Endothelial cell of hepatic sinusoid (primary cell): ENCODE measurements around the gene NEK3.
"Not testable (repeated sequence)": the region's sequence is repeated elsewhere in the genome, so short reads cannot be mapped to it uniquely, and the experiment has no call there.

Source experiments
- in situ Hi-C: cut with HindIII; loops from 2 replicates; pipeline ENCODE4 v1.10.0; 2017; ENCODE audit warnings: low sequenced_read_pairs

The NEK3 gene, protein sequence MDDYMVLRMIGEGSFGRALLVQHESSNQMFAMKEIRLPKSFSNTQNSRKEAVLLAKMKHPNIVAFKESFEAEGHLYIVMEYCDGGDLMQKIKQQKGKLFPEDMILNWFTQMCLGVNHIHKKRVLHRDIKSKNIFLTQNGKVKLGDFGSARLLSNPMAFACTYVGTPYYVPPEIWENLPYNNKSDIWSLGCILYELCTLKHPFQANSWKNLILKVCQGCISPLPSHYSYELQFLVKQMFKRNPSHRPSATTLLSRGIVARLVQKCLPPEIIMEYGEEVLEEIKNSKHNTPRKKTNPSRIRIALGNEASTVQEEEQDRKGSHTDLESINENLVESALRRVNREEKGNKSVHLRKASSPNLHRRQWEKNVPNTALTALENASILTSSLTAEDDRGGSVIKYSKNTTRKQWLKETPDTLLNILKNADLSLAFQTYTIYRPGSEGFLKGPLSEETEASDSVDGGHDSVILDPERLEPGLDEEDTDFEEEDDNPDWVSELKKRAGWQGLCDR

DNA sequence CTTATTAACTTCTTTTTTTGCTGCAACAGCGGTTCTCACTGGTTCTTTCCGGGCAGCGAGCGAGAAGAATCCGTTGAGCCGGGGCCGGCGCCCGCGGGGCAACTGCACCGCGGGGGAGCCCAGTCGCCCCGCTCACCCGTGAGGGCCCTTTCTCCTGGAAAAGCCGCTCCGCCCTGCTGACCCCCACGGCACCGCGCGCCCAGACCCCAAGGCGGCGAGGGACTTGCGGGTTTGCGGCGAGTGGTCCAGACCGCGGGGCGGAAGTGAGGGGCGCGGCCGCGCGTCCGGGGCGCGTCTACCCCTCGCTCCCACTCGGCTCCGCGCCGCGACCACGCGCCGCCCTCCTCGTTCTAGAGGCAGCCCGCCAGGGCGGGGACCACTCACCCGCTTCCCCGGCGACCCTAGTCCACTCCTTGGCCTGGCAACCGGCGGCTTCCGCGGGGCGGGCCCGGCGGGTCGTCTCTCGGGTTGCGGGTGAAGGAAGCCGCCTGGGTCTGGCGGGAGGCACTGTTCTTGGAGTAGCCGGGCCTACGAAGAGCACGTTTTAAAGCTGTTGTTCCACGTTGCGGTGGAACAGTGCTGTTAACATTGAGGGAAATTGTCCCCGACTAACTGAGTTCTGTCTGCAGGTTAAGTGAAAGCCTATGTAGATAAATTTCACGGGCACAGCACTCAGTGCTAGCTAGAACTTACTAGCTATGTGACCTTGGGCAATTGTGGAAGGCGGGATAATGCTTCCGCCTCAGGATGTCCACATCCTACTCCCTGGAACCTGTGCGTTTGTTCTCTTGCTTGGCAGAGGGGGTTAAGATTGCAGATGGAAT is at the start of gene NEK3:
TSS of gene NEK3 (minus strand) at position 439 of the 824 bp plus-strand sequence. CDS start 3,406 bp downstream, outside the sequence.
- in situ Hi-C loops, result no loop called here

DNA sequence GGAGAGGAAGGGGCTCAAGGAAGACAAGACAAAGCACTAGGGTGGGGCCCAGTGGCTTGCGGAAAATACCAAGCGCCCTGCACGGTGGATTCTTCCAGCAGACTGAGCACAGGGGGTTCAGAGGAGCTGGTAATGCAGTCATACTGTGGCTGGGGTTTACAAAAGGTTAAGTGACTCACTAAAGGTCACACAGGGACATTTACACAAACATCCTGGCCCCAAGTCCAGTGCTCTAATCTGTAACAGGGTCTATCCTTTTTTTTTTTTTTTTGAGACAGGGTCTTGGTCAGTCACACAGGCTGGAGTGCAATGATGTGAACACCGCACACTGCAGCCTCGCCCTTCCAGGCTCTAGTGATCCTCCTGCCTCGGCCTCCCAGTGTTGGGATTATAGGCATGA is 49.0 kb upstream of the NEK3 start:
- in situ Hi-C loops, result not testable (repeated sequence)

DNA sequence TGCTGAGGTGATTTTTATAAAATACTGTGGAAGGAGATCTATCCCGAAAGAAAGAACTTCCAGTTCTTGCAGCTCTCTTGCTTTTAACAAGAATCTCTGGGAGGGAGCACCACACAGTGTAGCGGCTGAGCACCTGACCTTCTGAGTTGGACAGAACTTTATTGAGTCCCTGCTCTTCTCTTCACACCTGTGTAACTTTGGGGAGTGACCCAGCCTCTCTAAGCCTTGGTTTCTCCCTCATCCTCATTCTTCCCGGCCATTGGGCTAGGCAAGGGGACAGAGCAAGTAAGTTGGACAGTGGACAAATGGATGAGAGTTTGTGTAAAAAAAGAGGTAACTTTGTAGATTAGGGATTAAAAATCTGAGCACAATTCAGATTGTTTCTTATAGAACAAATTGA is 48.5 kb upstream of the NEK3 start:
- in situ Hi-C loops, result not testable (repeated sequence)

DNA sequence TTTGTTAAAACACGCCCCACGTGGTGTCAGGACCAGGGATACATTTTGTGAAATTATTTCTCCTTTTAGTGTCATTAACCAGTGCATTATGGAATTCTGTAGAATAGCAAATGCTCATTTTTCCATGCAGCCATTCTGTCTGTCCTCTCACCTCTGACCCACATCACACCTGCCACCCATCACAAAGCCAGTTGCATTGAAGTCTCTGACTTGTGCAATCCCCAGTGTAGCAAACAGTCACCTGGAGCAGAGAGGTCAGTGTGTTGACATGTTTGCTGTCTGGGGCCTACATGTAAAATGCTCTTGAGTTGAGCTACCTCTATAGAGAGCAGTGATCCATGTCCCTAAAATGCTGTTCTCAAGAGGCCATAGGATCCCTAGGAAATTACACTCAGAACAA is 47.9 kb upstream of the NEK3 start:
- in situ Hi-C loops, result not testable (repeated sequence)

DNA sequence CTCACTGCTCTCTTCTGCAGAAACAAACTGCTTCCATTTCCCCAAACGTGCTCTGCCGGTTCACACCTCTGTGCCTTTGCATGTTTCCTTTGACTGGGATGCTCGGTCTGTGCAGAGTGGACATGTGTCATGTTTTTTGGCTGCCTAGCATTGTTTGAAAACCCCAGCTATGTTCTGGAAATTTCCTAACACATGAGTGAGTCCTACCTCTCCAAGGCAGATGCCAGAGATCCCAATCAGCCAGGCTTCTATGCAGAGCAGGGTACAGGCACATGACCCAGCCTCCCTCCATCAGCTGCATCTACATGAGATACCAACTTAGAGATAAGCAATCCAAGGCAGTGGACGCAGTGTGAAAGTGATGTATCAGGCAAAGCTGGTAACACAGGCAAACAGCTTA is 45.1 kb upstream of the NEK3 start:
- in situ Hi-C loops, result not testable (repeated sequence)

DNA sequence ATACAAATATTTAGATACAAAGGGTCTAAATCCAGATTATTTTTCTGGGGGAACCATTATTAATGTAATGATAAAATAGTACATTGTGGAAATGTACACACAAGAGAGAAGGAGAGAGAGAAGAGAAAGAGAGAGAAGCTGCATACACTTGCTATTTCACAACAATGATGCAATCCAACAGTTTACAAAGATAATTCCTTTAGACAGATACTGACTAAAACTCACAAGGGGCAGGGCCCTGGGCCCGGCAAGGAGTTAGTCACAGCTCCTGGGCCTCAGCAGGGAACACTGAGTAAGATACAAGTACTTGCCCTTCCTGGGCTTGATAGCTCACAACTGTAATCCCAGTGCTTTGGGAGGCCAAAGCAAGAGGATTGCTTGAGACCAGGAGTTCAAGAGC is 44.5 kb upstream of the NEK3 start:
- in situ Hi-C loops, result not testable (repeated sequence)

DNA sequence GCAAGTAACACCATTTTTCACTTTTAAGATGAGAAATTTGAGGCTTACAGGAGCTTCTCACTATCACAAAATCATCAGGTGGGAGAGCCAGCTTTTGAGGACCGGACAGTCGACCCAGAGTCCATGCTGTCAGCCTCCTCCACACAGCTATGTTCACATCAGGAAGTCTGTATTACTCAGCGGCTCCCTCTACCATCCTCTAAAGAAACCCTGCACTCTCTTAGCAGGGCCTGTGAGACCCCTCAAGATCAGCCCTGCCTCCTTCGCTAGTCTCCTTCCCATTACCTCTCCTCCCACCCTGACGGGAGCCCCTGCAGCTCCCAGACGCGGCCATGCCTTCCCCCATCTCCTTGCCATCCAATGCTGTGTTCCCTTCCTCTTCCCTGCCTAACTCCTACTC is 43.1 kb upstream of the NEK3 start:
- in situ Hi-C loops, result not testable (repeated sequence)

DNA sequence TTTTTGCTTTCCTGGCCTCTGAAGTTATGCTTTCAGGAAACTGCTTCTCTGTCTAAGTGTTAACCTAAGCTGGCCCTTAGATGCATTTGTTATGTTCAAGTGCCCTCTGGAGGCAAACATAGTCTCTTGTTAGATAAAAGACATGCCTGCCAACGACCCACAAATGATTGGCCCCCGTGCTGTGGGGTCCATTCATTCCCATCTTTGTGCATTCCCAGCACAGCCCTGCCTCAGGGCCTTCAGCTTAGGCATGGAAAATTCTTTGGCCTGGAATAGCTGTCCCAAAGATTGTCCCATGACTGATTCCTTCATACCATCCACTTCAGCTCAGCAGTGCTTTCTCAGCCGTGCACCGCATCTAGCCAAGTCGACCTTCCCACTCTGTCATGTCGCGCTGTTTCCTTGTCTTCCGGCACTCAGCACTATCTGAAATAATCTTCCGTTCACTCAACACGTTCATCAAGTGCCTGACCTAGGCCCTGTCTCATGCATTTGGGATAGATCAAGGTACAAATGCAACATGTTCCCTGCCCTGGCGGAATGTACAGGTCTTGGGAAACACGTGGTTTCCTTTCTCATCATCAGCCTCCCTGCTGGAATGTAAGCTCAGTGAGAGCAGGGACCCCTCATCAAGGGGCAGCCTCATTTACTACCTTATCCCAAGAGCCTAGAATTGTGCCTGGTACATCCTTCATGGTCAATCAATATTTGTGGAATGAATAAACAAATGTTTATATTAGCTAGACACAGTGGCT is 42.2 kb upstream of the NEK3 start:
- in situ Hi-C loops, result not testable (repeated sequence)

DNA sequence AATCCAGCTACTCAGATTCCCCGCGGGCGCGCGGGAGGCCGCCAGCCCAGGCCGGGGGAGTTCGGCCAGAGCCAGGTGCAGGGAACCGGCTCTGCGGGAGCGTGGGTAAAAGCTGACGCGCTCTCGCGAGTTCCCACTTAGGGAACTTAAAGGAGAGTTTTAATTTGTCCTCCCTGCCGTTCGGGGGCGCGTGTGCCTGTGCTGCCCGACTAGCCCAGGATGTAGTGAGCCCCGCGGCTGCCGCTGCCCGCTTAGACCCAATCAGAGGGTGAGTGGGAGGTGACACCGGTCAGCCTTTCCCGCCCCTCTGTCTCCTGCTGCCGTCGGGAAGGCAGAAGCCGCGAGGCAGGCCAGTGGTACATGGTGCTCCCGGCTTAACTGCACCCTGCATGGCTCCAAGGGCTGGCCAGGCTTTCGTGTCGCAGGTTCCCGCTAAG is 36.0 kb upstream of the NEK3 start:
- in situ Hi-C loops, result no loop called here

DNA sequence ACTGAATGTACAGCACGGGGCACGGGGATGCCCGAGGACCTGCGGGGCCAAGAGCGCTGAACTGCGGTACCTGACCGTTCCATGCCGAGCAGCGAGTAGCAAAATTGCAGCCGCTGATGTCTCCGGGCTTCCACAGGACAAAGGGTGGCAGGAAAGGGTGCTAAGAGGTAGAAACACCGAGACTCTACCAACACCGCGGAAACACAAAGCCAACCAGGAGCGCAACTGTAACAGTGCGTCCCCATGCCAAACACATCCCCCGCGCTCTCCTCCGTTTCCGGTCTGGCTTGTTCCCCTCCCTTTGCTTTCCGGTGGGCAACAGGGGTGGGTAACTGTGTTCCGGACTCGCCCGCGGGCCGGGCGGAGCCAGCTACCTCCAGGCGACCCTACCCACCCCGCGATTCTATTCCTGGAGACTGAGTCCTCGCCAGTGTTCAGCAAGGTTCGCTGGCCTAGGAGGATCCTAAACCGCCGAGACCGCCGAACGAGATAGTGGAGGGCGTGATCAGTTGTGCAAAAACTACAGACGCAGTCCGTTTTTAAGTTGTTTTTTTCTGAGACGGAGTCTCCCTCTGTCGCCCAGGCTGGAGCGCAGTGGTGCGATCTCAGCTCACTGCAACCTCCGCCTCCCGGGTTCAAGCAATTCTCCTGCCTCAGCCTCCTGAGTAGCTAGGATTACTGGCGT is 34.9 kb upstream of the NEK3 start:
- in situ Hi-C loops, result no loop called here

DNA sequence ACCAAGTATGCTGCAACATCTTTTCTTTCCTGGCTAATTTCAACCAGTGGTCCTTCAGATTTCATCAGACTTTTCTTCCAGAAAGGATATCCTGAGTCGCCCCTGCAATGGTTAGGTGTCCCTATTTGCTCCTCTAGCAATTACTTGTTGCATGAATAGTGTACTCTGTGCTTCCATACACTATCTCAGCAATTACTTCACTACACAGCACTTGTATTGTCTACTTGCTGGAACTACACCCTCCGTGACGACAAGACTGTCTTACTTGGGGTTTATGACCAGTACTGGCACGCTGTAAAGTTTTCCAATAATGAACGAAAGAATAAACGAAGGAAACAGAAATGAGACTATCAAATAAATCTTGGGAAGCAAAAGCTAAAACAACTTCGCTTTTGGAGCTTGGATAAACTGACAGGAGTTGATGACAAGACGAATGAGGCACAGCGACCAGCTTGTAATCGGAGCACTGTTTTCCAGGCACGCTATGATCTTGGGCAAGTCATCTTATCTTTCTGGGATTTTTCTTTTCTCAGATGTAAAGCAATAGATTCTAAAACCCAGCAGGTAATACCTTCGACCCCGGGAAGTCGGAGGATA is 34.3 kb upstream of the NEK3 start:
- in situ Hi-C loops, result not testable (repeated sequence)

DNA sequence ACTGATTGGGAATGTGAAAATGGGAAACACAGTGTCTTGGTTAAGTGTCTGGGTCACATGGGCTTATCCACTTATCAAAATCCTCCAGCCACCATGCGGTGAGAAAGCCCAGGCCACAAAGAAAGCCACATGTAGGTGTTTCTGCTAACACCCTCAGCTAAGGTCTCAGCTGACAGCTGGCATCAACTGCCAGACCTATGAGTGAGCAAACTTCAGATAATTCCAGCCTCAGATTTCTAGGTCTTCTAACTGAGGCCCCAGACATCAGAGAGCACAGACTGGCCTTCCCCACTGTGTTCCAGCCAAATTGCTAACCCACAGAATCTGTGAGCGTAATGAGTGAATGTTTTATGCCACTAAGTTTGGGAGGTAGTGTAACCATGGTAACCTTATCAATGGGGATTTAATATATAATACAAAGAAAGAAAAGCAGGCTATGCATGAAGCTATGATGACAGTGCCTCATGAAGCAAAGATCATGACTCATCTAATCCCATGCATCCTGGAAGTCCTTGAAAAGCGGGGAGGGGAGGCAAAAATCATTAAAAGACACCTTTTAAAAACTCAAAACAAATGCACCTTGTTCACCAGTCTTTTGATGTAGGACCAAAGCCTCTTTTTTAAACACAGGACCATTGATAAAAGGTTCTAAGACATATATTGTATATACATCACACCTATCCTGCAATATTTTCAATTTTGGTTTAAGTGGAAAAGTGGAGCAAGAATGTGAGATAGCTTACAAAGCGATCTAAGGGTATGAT is 28.2 kb upstream of the NEK3 start:
- in situ Hi-C loops, result not testable (repeated sequence)

DNA sequence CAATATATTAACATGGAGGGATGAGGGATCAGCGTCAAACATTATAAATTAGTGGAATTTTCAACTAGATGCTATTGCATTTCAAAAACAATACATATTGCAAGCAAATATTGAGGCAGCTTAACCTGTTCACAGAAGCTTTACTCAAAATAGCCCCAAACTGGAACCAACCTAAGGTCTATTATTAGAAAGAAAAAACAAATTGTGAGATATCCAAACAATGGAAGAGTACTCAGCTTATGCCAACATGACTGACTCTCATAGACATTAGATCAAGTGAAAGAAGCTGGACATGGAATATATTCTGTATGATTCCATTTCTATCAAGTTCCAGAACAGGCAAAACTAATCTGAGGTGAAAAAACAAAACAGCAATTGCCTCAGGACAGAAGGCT is 27.6 kb upstream of the NEK3 start:
- in situ Hi-C loops, result no loop called here

DNA sequence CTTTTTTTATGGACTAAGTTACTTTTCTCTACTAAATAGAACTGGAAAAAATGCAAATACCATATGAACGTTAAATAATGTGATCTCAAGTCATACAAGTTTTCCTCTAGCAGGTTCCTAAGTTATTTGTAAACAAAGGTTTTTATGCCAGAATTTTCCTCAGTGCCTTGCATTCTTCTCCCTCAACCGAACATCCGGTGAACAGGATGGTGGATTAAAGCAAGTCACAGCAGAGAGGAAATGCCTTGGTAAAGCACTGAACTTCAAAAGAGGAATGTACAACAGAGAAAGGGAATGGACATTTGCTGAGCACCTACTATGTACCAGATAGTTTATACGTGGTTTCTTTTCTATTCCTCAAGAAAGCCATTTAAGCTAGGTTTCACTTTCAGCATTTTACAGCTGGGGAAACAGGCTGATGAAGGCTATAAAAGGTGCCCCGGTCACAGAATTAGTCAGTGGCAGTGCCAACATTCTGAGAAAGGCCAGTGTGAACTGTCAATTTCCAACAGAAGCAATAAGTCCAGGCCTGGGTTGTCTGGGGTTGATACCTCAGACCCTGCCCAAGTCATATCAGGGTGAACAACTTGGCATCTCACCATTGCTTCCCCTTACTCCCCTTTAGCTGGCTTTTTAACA is 22.0 kb upstream of the NEK3 start:
- in situ Hi-C loops, result not testable (repeated sequence)

DNA sequence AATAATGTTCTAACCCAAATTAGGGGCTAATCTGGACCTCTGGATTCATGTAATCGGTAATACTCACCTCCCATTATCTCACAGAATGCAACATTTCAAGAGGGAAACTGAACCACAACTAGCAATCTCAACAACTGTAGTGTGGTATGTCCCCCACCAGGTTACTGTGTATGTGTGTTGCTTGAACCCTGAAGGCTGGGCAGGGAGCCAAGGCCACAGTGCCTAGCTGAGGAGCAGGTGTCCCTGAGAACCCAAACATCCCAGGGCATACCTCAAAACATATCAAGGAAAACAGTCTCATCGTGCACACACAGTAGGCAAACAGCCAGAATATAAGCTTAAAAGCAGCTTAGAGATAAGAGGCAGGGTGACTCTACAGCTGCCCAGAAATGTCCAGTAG is 20.5 kb upstream of the NEK3 start:
- in situ Hi-C loops, result no loop called here

DNA sequence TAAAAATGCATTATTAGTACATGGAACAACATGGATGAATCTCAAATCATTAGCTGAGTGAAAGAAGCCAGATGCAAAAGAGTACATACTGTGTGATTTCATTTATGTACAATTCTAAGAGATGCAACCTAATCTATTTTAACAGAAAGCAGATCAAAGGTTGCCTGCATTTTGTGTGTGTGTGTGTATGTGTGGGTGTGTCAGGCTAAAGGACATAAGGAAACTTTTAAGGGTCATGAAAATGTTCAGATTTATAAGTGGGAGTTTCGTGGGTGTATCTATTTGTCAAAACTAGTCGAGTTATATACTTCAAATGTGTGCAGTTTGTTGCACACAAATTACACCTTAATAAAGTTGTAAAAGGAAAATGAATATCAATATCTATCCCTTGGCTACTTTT is 17.9 kb upstream of the NEK3 start:
- in situ Hi-C loops, result no loop called here

DNA sequence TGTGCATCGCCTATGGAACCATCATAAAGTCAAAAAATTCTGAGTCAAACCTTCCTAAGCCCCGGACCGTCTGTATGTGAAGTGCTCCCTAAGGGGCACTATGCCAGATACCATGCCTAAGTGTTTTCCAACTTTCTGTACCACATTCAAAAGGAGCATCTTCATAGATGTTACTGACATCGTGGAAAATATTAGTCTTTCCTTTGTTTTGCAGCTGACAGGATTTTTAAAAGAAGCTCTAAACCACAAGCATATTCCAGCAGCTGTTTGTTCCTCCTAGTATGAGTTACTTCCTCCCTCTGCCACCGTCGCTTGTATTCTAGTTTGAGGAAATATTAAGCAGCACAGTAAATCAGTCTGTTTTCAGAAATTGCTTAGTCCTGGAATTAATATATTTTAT is 14.6 kb upstream of the NEK3 start:
- in situ Hi-C loops, result not testable (repeated sequence)

DNA sequence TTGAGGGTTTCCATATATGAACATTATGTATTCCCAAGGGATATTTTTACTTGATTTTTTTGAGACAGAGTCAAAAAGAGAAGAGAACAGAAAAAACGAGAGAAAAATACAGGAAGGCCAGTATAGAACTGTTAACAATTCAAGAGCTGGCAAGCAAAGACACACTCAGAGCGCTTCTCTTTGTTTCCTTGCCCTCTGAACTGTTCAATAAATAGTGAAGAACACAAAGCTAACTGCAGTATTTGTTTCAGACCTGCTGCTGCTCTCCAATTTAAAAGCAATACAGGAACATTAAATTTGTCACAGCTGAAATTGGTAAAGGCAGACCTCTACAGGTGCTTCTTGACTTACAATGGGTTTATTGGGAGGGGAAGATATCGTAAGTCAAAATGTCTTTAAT is 14.0 kb upstream of the NEK3 start:
- in situ Hi-C loops, result no loop called here

DNA sequence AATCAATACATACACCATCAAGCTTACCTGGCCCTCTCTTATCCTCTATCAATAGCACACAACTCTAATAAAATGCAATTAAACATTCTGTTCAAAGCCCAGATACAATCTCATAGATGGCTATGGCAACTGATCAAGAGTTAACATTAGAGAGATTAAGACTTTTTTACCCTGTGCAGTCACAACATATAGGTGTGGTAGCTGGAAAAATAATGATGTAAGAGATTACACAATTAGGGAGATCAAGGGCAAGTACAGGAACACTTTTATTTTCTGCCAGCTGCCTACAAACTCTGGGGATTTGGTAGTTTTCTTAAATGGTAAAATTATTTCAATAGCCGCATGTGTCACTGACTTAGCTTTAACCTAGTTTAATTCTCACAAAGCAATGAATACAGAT is 12.3 kb upstream of the NEK3 start:
- in situ Hi-C loops, result not testable (repeated sequence)
